ENCODE results near the gene METTL23.

Gene METTL23

DNA sequence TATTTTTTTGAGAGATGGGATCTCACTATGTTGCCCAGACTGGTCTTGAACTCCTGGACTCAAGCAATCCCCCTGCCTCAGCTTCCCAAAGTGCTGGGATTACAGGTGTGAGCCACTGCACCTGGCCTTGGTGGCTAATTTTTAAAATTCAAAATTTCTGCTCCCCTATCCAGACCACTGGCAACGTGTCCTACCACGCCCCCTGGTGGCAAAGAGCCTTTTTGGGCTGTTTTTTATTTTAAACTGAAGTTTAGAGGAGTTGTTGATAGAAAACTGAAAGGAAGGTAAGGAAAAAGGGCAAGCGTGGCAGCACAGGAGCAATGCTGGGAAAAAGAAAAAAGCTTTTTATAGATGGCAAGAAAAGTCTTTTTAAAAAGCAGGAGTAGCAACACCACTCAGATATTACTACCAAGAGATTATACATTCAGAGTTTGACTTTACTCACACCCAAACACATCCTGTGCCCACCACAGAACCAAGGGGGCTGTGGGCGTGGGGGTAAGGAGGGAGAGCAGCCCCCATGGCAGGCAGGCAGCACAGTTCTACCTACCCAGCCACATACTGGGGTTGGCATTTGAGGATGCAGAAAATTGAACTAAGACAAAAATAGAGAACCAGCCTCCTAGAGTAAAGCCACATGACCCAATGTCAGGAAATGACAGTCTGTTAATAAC is 11.7 kb upstream of the METTL23 start:
- in situ Hi-C loops (cut with HindIII; ENCODE audit: low sequenced_read_pairs) = no loop called here
- TF ChIP-seq, protein P1, sequence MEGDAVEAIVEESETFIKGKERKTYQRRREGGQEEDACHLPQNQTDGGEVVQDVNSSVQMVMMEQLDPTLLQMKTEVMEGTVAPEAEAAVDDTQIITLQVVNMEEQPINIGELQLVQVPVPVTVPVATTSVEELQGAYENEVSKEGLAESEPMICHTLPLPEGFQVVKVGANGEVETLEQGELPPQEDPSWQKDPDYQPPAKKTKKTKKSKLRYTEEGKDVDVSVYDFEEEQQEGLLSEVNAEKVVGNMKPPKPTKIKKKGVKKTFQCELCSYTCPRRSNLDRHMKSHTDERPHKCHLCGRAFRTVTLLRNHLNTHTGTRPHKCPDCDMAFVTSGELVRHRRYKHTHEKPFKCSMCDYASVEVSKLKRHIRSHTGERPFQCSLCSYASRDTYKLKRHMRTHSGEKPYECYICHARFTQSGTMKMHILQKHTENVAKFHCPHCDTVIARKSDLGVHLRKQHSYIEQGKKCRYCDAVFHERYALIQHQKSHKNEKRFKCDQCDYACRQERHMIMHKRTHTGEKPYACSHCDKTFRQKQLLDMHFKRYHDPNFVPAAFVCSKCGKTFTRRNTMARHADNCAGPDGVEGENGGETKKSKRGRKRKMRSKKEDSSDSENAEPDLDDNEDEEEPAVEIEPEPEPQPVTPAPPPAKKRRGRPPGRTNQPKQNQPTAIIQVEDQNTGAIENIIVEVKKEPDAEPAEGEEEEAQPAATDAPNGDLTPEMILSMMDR (IDR thresholded peaks at IDR 0.05; ENCODE audit: low read depth, low read length, missing control alignments) = peak; percentile 85
- H3K4me3 ChIP-seq (ENCODE audit: low read depth, low read length) = no peak overlapping the region
- DNase-seq (ENCODE audit: low read depth) = no peak

DNA sequence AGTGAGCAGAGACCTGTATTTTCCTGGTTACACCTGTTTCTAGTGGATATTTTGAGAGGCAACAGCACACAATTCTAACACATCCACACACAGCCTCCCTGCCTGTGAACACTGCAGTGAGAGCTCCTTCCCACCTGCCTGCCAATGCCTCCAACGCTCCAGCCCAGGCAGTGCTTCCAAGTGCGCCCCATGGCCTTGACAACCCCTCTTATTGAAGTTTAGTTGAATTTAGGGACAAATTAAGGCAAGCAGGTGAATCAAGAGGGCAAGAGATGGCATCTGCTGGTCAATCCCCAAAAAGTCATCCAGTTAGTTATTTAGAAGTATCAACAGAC is 11.2 kb upstream of the METTL23 start:
- DNase-seq (ENCODE audit: low read depth) = no peak
- TF ChIP-seq, protein P1 (IDR thresholded peaks at IDR 0.05; ENCODE audit: low read depth, low read length, missing control alignments) = no peak
- in situ Hi-C loops (cut with HindIII; ENCODE audit: low sequenced_read_pairs) = no loop called here
- H3K4me3 ChIP-seq (ENCODE audit: low read depth, low read length) = no peak overlapping the region

DNA sequence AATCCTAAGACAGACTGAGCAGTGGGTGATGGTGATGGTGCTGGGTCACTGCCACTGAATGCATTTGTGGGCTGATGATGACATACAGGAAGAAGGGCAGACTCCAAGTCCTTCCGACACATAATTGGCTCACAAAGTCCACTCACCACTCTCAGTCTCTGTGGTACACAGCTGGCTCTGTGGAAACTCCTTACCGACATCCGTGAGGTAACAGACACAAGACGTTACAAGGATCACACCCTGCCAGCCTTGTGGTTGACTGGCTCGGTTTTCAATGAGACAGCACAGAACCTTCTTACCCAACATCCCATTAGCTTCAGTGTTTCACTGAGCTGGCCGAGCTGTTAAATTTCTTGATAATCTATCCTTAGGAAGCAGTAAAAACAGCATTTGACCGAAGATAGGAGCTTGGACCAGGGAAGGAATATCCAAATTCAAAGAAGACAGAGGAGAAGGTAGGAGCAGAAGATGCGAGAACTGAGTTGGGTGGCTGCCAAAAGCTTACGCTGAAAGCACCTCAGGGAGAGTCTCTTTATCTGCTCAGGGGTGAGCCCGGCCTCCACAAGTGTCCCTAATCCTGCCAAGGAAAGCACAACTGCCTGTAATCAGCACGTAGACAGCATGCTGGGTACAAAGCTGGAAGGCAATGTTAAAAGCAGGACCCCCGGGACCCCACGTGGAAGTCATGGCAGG is 10.3 kb upstream of the METTL23 start:
- peak; percentile 93 for DNase-seq (ENCODE audit: low read depth)

DNA sequence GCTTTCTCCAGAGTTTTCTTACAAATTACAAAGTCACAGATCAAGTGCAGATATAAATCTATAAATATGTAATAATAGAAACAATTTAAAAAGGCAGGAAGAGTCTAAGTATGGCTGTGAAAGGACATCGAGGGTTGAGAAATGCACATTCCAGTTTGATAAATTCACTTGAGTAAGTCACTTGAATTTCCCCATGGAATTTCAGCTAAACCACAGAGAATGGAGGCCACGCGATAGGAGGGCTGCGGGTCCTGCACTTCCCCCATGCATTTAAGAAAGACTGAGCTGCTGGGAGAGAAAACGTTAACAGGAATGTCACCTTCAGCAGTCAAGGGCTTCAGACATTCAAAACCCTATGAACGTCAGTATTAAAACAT is 9.8 kb upstream of the METTL23 start:
- peak; percentile 73 for DNase-seq (ENCODE audit: low read depth)
- TF ChIP-seq, protein P1 (IDR thresholded peaks at IDR 0.05; ENCODE audit: low read depth, low read length, missing control alignments) = no peak
- in situ Hi-C loops (cut with HindIII; ENCODE audit: low sequenced_read_pairs) = no loop called here
- H3K4me3 ChIP-seq (ENCODE audit: low read depth, low read length) = no peak overlapping the region

More for the DNA sequence above, 10.3 kb upstream of the METTL23 start:
- H3K4me3 ChIP-seq (ENCODE audit: low read depth, low read length) = peak overlapping the region; percentile 3
- TF ChIP-seq, protein P1 (IDR thresholded peaks at IDR 0.05; ENCODE audit: low read depth, low read length, missing control alignments) = no peak
- in situ Hi-C loops (cut with HindIII; ENCODE audit: low sequenced_read_pairs) = no loop called here

DNA sequence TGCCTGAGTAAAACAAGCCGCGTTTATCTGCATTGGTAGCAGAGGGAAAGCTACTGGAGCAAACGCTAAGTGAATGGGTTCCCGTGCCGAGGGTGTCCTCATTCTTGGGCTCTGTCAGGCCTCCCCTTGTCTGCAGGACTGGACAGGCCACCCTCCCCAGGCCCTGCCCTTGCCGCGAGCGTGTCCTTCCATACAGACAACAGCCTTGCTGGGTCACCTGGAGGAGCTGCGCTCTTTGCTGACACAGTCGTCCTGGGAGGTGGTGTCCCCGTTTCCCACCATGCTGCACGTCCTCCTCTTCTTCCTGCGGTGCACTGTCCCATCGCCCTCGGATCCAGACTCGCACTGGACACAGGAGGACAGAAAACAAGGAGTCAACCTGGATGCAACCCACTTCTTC is 8.1 kb upstream of the METTL23 start:
- TF ChIP-seq, protein P1 (IDR thresholded peaks at IDR 0.05; ENCODE audit: low read depth, low read length, missing control alignments) = no peak
- in situ Hi-C loops (cut with HindIII; ENCODE audit: low sequenced_read_pairs) = no loop called here
- no peak overlapping the region for H3K4me3 ChIP-seq (ENCODE audit: low read depth, low read length)
- DNase-seq (ENCODE audit: low read depth) = no peak

DNA sequence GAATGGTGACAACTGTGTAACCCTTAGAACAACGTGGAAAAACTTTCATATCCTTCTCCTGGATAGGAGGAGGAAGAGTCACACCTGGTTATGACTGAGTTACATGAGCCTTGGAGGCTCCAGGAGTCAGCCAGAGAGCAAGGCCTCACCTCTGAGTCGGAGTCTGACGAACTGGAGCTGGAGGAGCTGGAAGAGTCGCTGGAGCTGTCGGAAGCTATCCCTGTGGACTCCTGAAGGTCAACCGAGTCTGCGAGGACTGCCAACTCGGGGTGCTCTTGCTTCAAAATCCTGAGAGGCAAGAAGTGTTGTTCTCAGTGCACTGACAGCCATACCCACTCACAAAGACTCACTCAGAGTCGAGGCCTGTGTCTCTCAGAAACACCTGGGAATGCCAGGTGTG is 6.4 kb upstream of the METTL23 start:
- in situ Hi-C loops (cut with HindIII; ENCODE audit: low sequenced_read_pairs) = no loop called here
- no peak for DNase-seq (ENCODE audit: low read depth)
- no peak overlapping the region for H3K4me3 ChIP-seq (ENCODE audit: low read depth, low read length)
- TF ChIP-seq, protein P1 (IDR thresholded peaks at IDR 0.05; ENCODE audit: low read depth, low read length, missing control alignments) = no peak

All from astrocyte of the cerebellum (primary cell).